HCT116 (cell line): ENCODE measurements around the gene PRR7. TPM values are rescaled to one million over a fixed set of nuclear protein-coding genes. Genes with fewer than 3 reads are reported as not detected.
A peak's percentile ranks its signal among the peaks of the same experiment; 100 is the strongest.

ENCODE experiments used
- ATAC-seq: fragments of 200-7000 bp; cut with Tn5 transposase; 2 replicates; pipeline ENCODE4 v1.9.1; 2020; ENCODE audit warnings: mild to moderate bottlenecking, moderate library complexity
- BruUV-seq: library from RNA; stranded (reverse); fragments of 400-500 nt; replicated peaks from 2 replicates; lab custom pipeline; 2021; lab: Mats Ljungman, UMichigan
- CTCF ChIA-PET: fragments of 300-600 bp; sonication (Branson Sonifier 250); formaldehyde crosslinking; loops from one replicate; lab custom pipeline; 2021; ENCODE audit warnings: antibody characterized with exemption; lab: Charles Lee
- POLR2A ChIA-PET: fragments of 300-600, 350-600 bp; sonication (Branson Sonifier 250); formaldehyde crosslinking; loops from one replicate; lab custom pipeline; 2021; ENCODE audit warnings: antibody characterized with exemption; lab: Charles Lee
- RAD21 ChIA-PET, 2 experiments: fragments of 300-600 bp; sonication (Branson Sonifier 250); formaldehyde crosslinking; loops; one replicate each; lab custom pipeline; 2023; ENCODE audit warnings: low total read pairs in 2 of 2; ENCODE audit not compliant: uncharacterized antibody in 2 of 2, unreplicated experiment in 2 of 2, low non-redundant PET in 1 of 2; lab: Charles Lee
- DNase-seq: peaks from one replicate; pipeline ENCODE4 v3.0.0-alpha.2; 2010; ENCODE audit warnings: low read depth, low spot score
- H2AFZ ChIP-seq: fragments of 200-600 bp; shearing (Covaris generic), sonication (generic); 2 replicates; pipeline ENCODE4 v1.6.1; 2017; ENCODE audit warnings: low read depth, mixed run types, mixed read lengths, antibody characterized with exemption, low read length; ENCODE audit not compliant: poor library complexity, severe bottlenecking
- H3K27ac ChIP-seq: 2 replicates; pipeline ENCODE4 v1.5.1; 2012; ENCODE audit warnings: low read depth, low read length
- H3K27me3 ChIP-seq: fragments of 200-600 bp; sonication (generic); 2 replicates; pipeline ENCODE4 v1.6.1; 2016; ENCODE audit warnings: mixed run types, low read length, mixed read lengths; ENCODE audit not compliant: insufficient read depth
- H3K36me3 ChIP-seq, 2 experiments: fragments of 200-500 bp in 1 of 2; fragments of 200-600 bp in 1 of 2; sonication (Bioruptor generic) in 1 of 2; sonication (generic) in 1 of 2; 2 replicates each; pipeline versions ENCODE4 v1.5.1 to v1.6.1; 2014 to 2016; ENCODE audit warnings: low read length in 2 of 2, inconsistent platforms in 1 of 2, mixed read lengths in 1 of 2, mixed run types in 1 of 2; ENCODE audit not compliant: insufficient read depth in 2 of 2, control insufficient read depth in 1 of 2
- H3K4me1 ChIP-seq, 2 experiments: fragments of 200-600 bp in 1 of 2; sonication (generic) in 1 of 2; 2 replicates each; pipeline versions ENCODE4 v1.5.1 to v1.6.1; 2012 to 2017; ENCODE audit warnings: low read length in 2 of 2, inconsistent platforms in 1 of 2, mild to moderate bottlenecking in 1 of 2, mixed read lengths in 1 of 2, mixed run types in 1 of 2, moderate library complexity in 1 of 2; ENCODE audit not compliant: insufficient read depth in 2 of 2, control insufficient read depth in 1 of 2
- H3K4me2 ChIP-seq: fragments of 200-600 bp; sonication (generic); 2 replicates; pipeline ENCODE4 v1.6.1; 2017; ENCODE audit warnings: mixed run types, low read length, mixed read lengths
- H3K4me3 ChIP-seq, 2 experiments: fragments of 200-600 bp in 1 of 2; sonication (generic) in 1 of 2; replicated peaks in 1 of 2; 2 replicates each; pipeline ENCODE4 v1.5.1; 2011 to 2016; ENCODE audit warnings: low read length in 2 of 2, control low read depth in 1 of 2, low read depth in 1 of 2, mild to moderate bottlenecking in 1 of 2, mixed read lengths in 1 of 2, mixed run types in 1 of 2
- H3K79me2 ChIP-seq: fragments of 200-600 bp; sonication (generic); 2 replicates; pipeline ENCODE4 v1.6.1; 2017; ENCODE audit warnings: mild to moderate bottlenecking, mixed run types, low read length, moderate library complexity, mixed read lengths; ENCODE audit not compliant: insufficient read depth
- H3K9ac ChIP-seq: fragments of 200-600 bp; sonication (generic); 2 replicates; pipeline ENCODE4 v1.6.1; 2016; ENCODE audit warnings: low read length, mixed read lengths
- H3K9me2 ChIP-seq: fragments of 200-600 bp; sonication (generic), shearing (Covaris generic); 2 replicates; pipeline ENCODE4 v1.6.1; 2017; ENCODE audit warnings: mixed run types, mild to moderate bottlenecking, moderate library complexity; ENCODE audit not compliant: insufficient read depth
- H3K9me3 ChIP-seq, 2 experiments: fragments of 200-500 bp in 1 of 2; fragments of 200-600 bp in 1 of 2; sonication (Bioruptor generic) in 1 of 2; sonication (generic) in 1 of 2; 2 replicates each; pipeline ENCODE4 v1.6.1; 2014 to 2017; ENCODE audit warnings: low read length in 2 of 2, mixed read lengths in 2 of 2, inconsistent platforms in 1 of 2, low read depth in 1 of 2, mild to moderate bottlenecking in 1 of 2, mixed run types in 1 of 2, moderate library complexity in 1 of 2; ENCODE audit not compliant: control insufficient read depth in 1 of 2, insufficient read depth in 1 of 2
- H4K20me1 ChIP-seq: fragments of 200-600 bp; sonication (generic), shearing (Covaris generic); 2 replicates; pipeline ENCODE4 v1.6.1; 2017; ENCODE audit warnings: mixed run types, mild to moderate bottlenecking, moderate library complexity; ENCODE audit not compliant: insufficient read depth
- EZH2 ChIP-seq: fragments of 200-600 bp; sonication (generic); IDR thresholded peaks from 2 replicates; pipeline ENCODE4 v1.6.1; 2017; ENCODE audit warnings: antibody characterized with exemption, mixed run types
- POLR2A ChIP-seq: IDR thresholded peaks from 2 replicates; pipeline ENCODE4 v1.7.0; 2011; ENCODE audit warnings: borderline replicate concordance; ENCODE audit not compliant: insufficient read depth, insufficient read length; ENCODE audit errors: extremely low read depth
- POLR2AphosphoS5 ChIP-seq: IDR thresholded peaks from 2 replicates; pipeline ENCODE4 v1.6.1; 2011; ENCODE audit warnings: mild to moderate bottlenecking, low read depth, low read length, moderate library complexity
- SIN3A ChIP-seq: IDR thresholded peaks from 2 replicates; pipeline ENCODE4 v1.6.1; 2012; ENCODE audit warnings: low read depth
- YY1 ChIP-seq: IDR thresholded peaks from 2 replicates; pipeline ENCODE4 v1.6.1; 2011; ENCODE audit warnings: low read length, low read depth, moderate library complexity, mild to moderate bottlenecking; ENCODE audit not compliant: insufficient replicate concordance; ENCODE audit errors: extremely low read depth
- ZNF274 ChIP-seq: fragments of 200-500 bp; sonication (Bioruptor generic); IDR thresholded peaks from 2 replicates; pipeline ENCODE4 v1.6.1; 2014; ENCODE audit warnings: mild to moderate bottlenecking, low read depth, low read length, inconsistent platforms
- intact Hi-C: fragments of 100-400 bp; cut with micrococcal nuclease; formaldehyde crosslinking; loops from 2 replicates; pipeline ENCODE4 v1.10.0; 2022
- total RNA-seq: library from RNA; stranded (reverse); gene quantifications from one replicate; pipeline ENCODE4 v1.2.1, GENCODE V29; 2021; ENCODE audit not compliant: unreplicated experiment
- TF ChIP-seq, protein P1 (sequence below), 3 experiments: fragments of 200-600 bp in 1 of 3; sonication (generic) in 1 of 3; IDR thresholded peaks in 2 of 3; conservative IDR thresholded peaks in 1 of 3; 2 replicates each; pipeline ENCODE4 v1.5.1; 2012 to 2017; ENCODE audit warnings: low read depth in 2 of 3, low read length in 2 of 3, antibody characterized with exemption in 1 of 3, borderline replicate concordance in 1 of 3, control low read depth in 1 of 3, mild to moderate bottlenecking in 1 of 3, mixed read lengths in 1 of 3, mixed run types in 1 of 3, moderate library complexity in 1 of 3; ENCODE audit not compliant: insufficient read depth in 1 of 3

PRR7 gene
- total RNA-seq, 1 experiment from 2014 or later, result 39.9 TPM

DNA sequence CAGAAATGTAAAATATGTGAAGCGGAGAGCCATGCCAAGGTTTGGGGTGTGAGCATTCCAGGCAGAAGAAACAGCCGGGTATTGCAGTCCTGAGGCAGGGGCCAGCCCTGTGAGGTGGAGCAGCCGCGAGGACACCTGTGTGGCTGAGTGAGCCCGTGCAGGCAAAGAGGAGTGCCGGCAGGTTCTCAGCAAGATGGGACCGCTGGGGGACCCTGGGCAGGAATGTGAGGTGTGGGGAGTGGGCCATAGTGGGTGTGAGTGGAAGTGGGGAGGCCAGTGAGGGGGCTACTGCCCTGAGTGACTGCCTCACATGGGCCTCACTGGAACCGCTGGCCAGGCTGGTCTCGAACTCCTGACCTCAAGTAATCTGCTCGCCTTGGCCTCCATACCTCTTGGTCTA, 8.1 kb upstream of the PRR7 start:
- TF ChIP-seq SIN3A, result no peak
- TF ChIP-seq ZNF274, result no peak
- TF ChIP-seq, protein P1, sequence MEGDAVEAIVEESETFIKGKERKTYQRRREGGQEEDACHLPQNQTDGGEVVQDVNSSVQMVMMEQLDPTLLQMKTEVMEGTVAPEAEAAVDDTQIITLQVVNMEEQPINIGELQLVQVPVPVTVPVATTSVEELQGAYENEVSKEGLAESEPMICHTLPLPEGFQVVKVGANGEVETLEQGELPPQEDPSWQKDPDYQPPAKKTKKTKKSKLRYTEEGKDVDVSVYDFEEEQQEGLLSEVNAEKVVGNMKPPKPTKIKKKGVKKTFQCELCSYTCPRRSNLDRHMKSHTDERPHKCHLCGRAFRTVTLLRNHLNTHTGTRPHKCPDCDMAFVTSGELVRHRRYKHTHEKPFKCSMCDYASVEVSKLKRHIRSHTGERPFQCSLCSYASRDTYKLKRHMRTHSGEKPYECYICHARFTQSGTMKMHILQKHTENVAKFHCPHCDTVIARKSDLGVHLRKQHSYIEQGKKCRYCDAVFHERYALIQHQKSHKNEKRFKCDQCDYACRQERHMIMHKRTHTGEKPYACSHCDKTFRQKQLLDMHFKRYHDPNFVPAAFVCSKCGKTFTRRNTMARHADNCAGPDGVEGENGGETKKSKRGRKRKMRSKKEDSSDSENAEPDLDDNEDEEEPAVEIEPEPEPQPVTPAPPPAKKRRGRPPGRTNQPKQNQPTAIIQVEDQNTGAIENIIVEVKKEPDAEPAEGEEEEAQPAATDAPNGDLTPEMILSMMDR (IDR thresholded peaks at IDR 0.05 in 2 of 3, conservative IDR thresholded peaks at IDR 0.05 in 1 of 3; ENCODE audit: borderline replicate concordance in 1 of 3, insufficient read depth in 1 of 3, low read depth in 2 of 3, low read length in 2 of 3), result no peak
- TF ChIP-seq EZH2, result no peak
- TF ChIP-seq POLR2A, result no peak
- no peak; the same call in 1 of the 2 replicates for TF ChIP-seq POLR2AphosphoS5
- no peak for TF ChIP-seq YY1
- no TSS peak for BruUV-seq
- ChIA-PET CTCF (no interaction called here), RAD21 (no interaction called here), POLR2A (no interaction called here)
- ATAC-seq (no peak), DNase-seq (no peak)
- H3K9ac ChIP-seq, result no peak overlapping the region
- H3K9me3 ChIP-seq, result no peaks in the 10 kb centered on the region
- intact Hi-C loops, result no loop called here
- H3K9me2 ChIP-seq, result no peaks in the 10 kb centered on the region
- 0 out of 2 replicates have a peak overlapping the region, but pooled peaks have one; percentile 3 for H3K27ac ChIP-seq
- H3K27me3 ChIP-seq, result no peaks in the 10 kb centered on the region
- peaks cover 14 to 27% of the 10 kb centered on the region in 2 experiments; a peak in 3 of 4 replicates for H3K36me3 ChIP-seq
- no peaks in the 10 kb centered on the region for H4K20me1 ChIP-seq
- no peak overlapping the region for H2AFZ ChIP-seq
- H3K4me2 ChIP-seq, result no peak overlapping the region
- H3K4me3 ChIP-seq, result no peak overlapping the region
- peaks cover 0 to 8% of the 10 kb centered on the region in 2 experiments; a peak in 2 of 4 replicates for H3K4me1 ChIP-seq
- H3K79me2 ChIP-seq, result 0 out of 2 replicates have a peak, but pooled peaks cover 3% of the 10 kb centered on the region
